SK-MEL-5 (cell line): Measurements from ENCODE around the gene AMBRA1. TPM values are rescaled to one million over a fixed set of nuclear protein-coding genes. Genes with fewer than 3 reads are reported as not detected.
A peak's percentile ranks its signal among the peaks of the same experiment; 100 is the strongest.
"Not testable (repeated sequence)": the region's sequence is repeated elsewhere in the genome, so short reads cannot be mapped to it uniquely, and the experiment has no call there.

Experiments used
- DNase-seq: peaks from one replicate; pipeline ENCODE4 v3.0.0-alpha.2; 2016; ENCODE audit warnings: low read depth, low spot score
- in situ Hi-C: cut with HindIII; loops from 2 replicates; pipeline ENCODE4 v1.10.0; 2016; ENCODE audit warnings: low sequenced_read_pairs, high pct_unique_total_duplicates, low pct_unique_long_range_greater_than_20kb
- total RNA-seq: library from RNA; depleted of rRNA; stranded (reverse); fragments of >200 nt; shearing (Covaris generic); gene quantifications from 2 replicates; pipeline ENCODE4 v1.2.3, GENCODE V29; 2014

The AMBRA1 gene
- total RNA-seq, 1 experiment from 2014 or later, result 22.2 TPM

- no peak for DNase-seq
- in situ Hi-C loops, result no loop called here
These were observed 214.9 kb downstream of the AMBRA1 start for GRCh38 chr11:46378811-46379481.

GRCh38 chr11:46378296-46378695, 215.5 kb downstream of the AMBRA1 start:
- no peak for DNase-seq
- in situ Hi-C loops, result no loop called here

- DNase-seq, result no peak
- in situ Hi-C loops, result no loop called here
These were observed 216.0 kb downstream of the AMBRA1 start for GRCh38 chr11:46377831-46378230.

GRCh38 chr11:46377290-46377689, 216.5 kb downstream of the AMBRA1 start:
- in situ Hi-C loops, result no loop called here

GRCh38 chr11:46376258-46377050, 217.4 kb downstream of the AMBRA1 start:
- in situ Hi-C loops, result no loop called here
- DNase-seq, result no peak

More at GRCh38 chr11:46377290-46377689, 216.5 kb downstream of the AMBRA1 start:
- DNase-seq, result no peak

- in situ Hi-C loops, result no loop called here
- DNase-seq, result no peak
These were observed 218.3 kb downstream of the AMBRA1 start for GRCh38 chr11:46375392-46376101.

GRCh38 chr11:46374815-46375214, 219.0 kb downstream of the AMBRA1 start:
- in situ Hi-C loops, result no loop called here
- no peak for DNase-seq

- in situ Hi-C loops, result no loop called here
- no peak for DNase-seq
These were observed 219.8 kb downstream of the AMBRA1 start for GRCh38 chr11:46373787-46374740.

GRCh38 chr11:46372501-46372900, 221.3 kb downstream of the AMBRA1 start:
- DNase-seq, in situ Hi-C loops: not testable (repeated sequence)

GRCh38 chr11:46372086-46372485, 221.7 kb downstream of the AMBRA1 start:
- in situ Hi-C loops, result no loop called here
- no peak for DNase-seq

GRCh38 chr11:46371262-46371661, 222.6 kb downstream of the AMBRA1 start:
- in situ Hi-C loops, DNase-seq: not testable (repeated sequence)

- in situ Hi-C loops, result no loop called here
- DNase-seq, result no peak
These were observed 223.6 kb downstream of the AMBRA1 start for GRCh38 chr11:46370253-46370652.

- in situ Hi-C loops, result no loop called here
These were observed 224.2 kb downstream of the AMBRA1 start for GRCh38 chr11:46369458-46370152.

GRCh38 chr11:46367916-46368267, 225.9 kb downstream of the AMBRA1 start:
- in situ Hi-C loops, result no loop called here
- no peak for DNase-seq

More at GRCh38 chr11:46369458-46370152, 224.2 kb downstream of the AMBRA1 start:
- peak; percentile 78 for DNase-seq

- in situ Hi-C loops, result no loop called here
- peak; percentile 43 for DNase-seq
These were observed 226.4 kb downstream of the AMBRA1 start for GRCh38 chr11:46367244-46367915.

GRCh38 chr11:46366661-46367161, 227.1 kb downstream of the AMBRA1 start:
- DNase-seq, result no peak
- in situ Hi-C loops, result no loop called here
